Caco-2 (cell line): ENCODE data around the gene ARFGAP1. TPM values are rescaled to one million over a fixed set of nuclear protein-coding genes. Genes with fewer than 3 reads are reported as not detected.

ENCODE experiments used
- BruUV-seq: library from RNA; stranded (reverse); fragments of 400-500 nt; replicated peaks from 2 replicates; lab custom pipeline; 2021; lab: Mats Ljungman, UMichigan
- CTCF ChIA-PET: fragments of 300-600 bp; sonication (Branson Sonifier 250); formaldehyde crosslinking; loops from one replicate; lab custom pipeline; 2022; ENCODE audit warnings: antibody characterized with exemption; lab: Charles Lee
- POLR2A ChIA-PET: fragments of 300-600 bp; sonication (Branson Sonifier 250); formaldehyde crosslinking; loops from one replicate; lab custom pipeline; 2022; ENCODE audit warnings: antibody characterized with exemption; lab: Charles Lee
- DNase-seq, 2 experiments: peaks; one replicate each; pipeline versions ENCODE4 v3.0.0 to v3.0.0-alpha.2; 2020 to 2022
- H3K27me3 ChIP-seq: replicated peaks from 2 replicates; pipeline ENCODE4 v1.6.0; 2011; ENCODE audit warnings: low read length; ENCODE audit not compliant: control insufficient read depth, insufficient read depth
- H3K36me3 ChIP-seq: 2 replicates; pipeline ENCODE4 v1.5.1; 2011; ENCODE audit warnings: low read length; ENCODE audit not compliant: control insufficient read depth, insufficient read depth
- H3K4me1 ChIP-seq: fragments of 250-450 bp; sonication (Bioruptor Pico); 2 replicates; pipeline ENCODE4 v1.5.1; 2020; ENCODE audit warnings: mild to moderate bottlenecking
- H3K4me3 ChIP-seq: 2 replicates; pipeline ENCODE4 v1.5.1; 2011; ENCODE audit warnings: low read depth, mild to moderate bottlenecking, control low read depth, low read length
- H3K9me3 ChIP-seq: fragments of 250-450 bp; sonication (Bioruptor Pico); 2 replicates; pipeline ENCODE4 v1.5.1; 2020; ENCODE audit warnings: mild to moderate bottlenecking, moderate library complexity
- H3K27ac Mint-ChIP-seq: one replicate; pipeline ENCODE4 v1.8.0; 2022; ENCODE audit warnings: mixed read lengths; ENCODE audit not compliant: unreplicated experiment
- H3K27me3 Mint-ChIP-seq: one replicate; pipeline ENCODE4 v1.8.0; 2022; ENCODE audit warnings: mixed read lengths; ENCODE audit not compliant: insufficient read depth, unreplicated experiment
- H3K36me3 Mint-ChIP-seq: one replicate; pipeline ENCODE4 v1.8.0; 2022; ENCODE audit warnings: mild to moderate bottlenecking, mixed read lengths; ENCODE audit not compliant: insufficient read depth, unreplicated experiment
- H3K4me1 Mint-ChIP-seq: one replicate; pipeline ENCODE4 v1.8.0; 2022; ENCODE audit warnings: low read depth, mixed read lengths; ENCODE audit not compliant: unreplicated experiment
- H3K4me3 Mint-ChIP-seq: one replicate; pipeline ENCODE4 v1.8.0; 2022; ENCODE audit warnings: mild to moderate bottlenecking, moderate library complexity, mixed read lengths; ENCODE audit not compliant: unreplicated experiment
- H3K9me3 Mint-ChIP-seq: one replicate; pipeline ENCODE4 v1.8.0; 2022; ENCODE audit warnings: mixed read lengths; ENCODE audit not compliant: unreplicated experiment
- CTCF ChIP-seq, 2 experiments: fragments of 200-600 bp in 1 of 2; IDR thresholded peaks; 1 replicate in 1 of 2; 2 replicates in 1 of 2; pipeline versions ENCODE4 v1.5.1 to v1.8.0; 2011 to 2022; ENCODE audit warnings: antibody characterized with exemption in 1 of 2, control low read depth in 1 of 2, inconsistent platforms in 1 of 2, low read depth in 1 of 2, low read length in 1 of 2, mild to moderate bottlenecking in 1 of 2, moderate library complexity in 1 of 2; ENCODE audit not compliant: insufficient read depth in 1 of 2, severe bottlenecking in 1 of 2, unreplicated experiment in 1 of 2
- intact Hi-C: fragments of 100-400 bp; cut with micrococcal nuclease; formaldehyde crosslinking; loops from one replicate; pipeline ENCODE4 v1.10.0; 2022; ENCODE audit not compliant: unreplicated experiment
- total RNA-seq: library from RNA; stranded (reverse); gene quantifications from 2 replicates; pipeline ENCODE4 v1.2.3, GENCODE V29; 2022

ARFGAP1 gene
- total RNA-seq, 1 experiment from 2014 or later = 275 TPM

- no peak for DNase-seq
- Mint-ChIP-seq H3K36me3 (no peaks in the 10 kb centered on the region), H3K9me3 (no peaks in the 10 kb centered on the region), H3K4me3 (no peak overlapping the region), H3K4me1 (peaks cover 48% of the 10 kb centered on the region), H3K27me3 (no peaks in the 10 kb centered on the region), H3K27ac (no peak overlapping the region)
- peaks cover 2% of the 10 kb centered on the region; the same call in 1 of the 2 replicates for H3K36me3 ChIP-seq
- no peak for TF ChIP-seq CTCF (IDR thresholded peaks at IDR 0.05; ENCODE audit: insufficient read depth in 1 of 2, low read depth in 1 of 2, low read length in 1 of 2, severe bottlenecking in 1 of 2, unreplicated experiment in 1 of 2)
- BruUV-seq = no TSS peak
- intact Hi-C loops = no loop called here
- H3K4me3 ChIP-seq = no peak overlapping the region
- ChIA-PET CTCF (interaction anchor here (0.9 to 1.6 kb wide), 2 partner anchors 27 to 43 kb away, joined by 4 to 6 read pairs; no protein-coding TSS in a partner anchor), POLR2A (no interaction called here)
- H3K4me1 ChIP-seq = peaks cover 46% of the 10 kb centered on the region
- no peaks in the 10 kb centered on the region for H3K27me3 ChIP-seq
- H3K9me3 ChIP-seq = no peaks in the 10 kb centered on the region
Observed at GRCh38 chr20:63265891-63266515, 6.6 kb upstream of the ARFGAP1 start.

- Histone ChIP-seq H3K4me3 (no peak overlapping the region), H3K27me3 (no peaks in the 10 kb centered on the region), H3K9me3 (no peaks in the 10 kb centered on the region), H3K4me1 (peaks cover 33% of the 10 kb centered on the region), H3K36me3 (peaks cover 2% of the 10 kb centered on the region; the same call in 1 of the 2 replicates)
- POLR2A ChIA-PET = no interaction called here
- peak overlapping the region; percentile 36 for H3K27ac Mint-ChIP-seq
- H3K27me3 Mint-ChIP-seq = no peaks in the 10 kb centered on the region
- BruUV-seq = no TSS peak
- peaks cover 39% of the 10 kb centered on the region for H3K4me1 Mint-ChIP-seq
- TF ChIP-seq CTCF (IDR thresholded peaks at IDR 0.05; ENCODE audit: insufficient read depth in 1 of 2, low read depth in 1 of 2, low read length in 1 of 2, severe bottlenecking in 1 of 2, unreplicated experiment in 1 of 2) = no peak
- H3K9me3 Mint-ChIP-seq = no peaks in the 10 kb centered on the region
- peak; percentile 58 to 80 for DNase-seq
- no peaks in the 10 kb centered on the region for H3K36me3 Mint-ChIP-seq
- intact Hi-C loops = no loop called here
- CTCF ChIA-PET = no interaction called here
- no peak overlapping the region for H3K4me3 Mint-ChIP-seq
Observed at GRCh38 chr20:63267691-63268090, 4.9 kb upstream of the ARFGAP1 start.

GRCh38 chr20:63268256-63268655 lies 4.4 kb upstream of the ARFGAP1 start:
- CTCF ChIA-PET = interaction anchor here (0.9 to 1.3 kb wide), 2 partner anchors 34 to 45 kb away, joined by 3 to 6 read pairs; no protein-coding TSS in a partner anchor
- H3K4me3 Mint-ChIP-seq = no peak overlapping the region
- peaks cover 33% of the 10 kb centered on the region for H3K4me1 Mint-ChIP-seq
- H3K36me3 ChIP-seq = peaks cover 2% of the 10 kb centered on the region; the same call in 1 of the 2 replicates
- no peaks in the 10 kb centered on the region for H3K9me3 Mint-ChIP-seq
- peak overlapping the region; percentile 36 for H3K27ac Mint-ChIP-seq
- no peak for TF ChIP-seq CTCF (IDR thresholded peaks at IDR 0.05; ENCODE audit: insufficient read depth in 1 of 2, low read depth in 1 of 2, low read length in 1 of 2, severe bottlenecking in 1 of 2, unreplicated experiment in 1 of 2)
- no peaks in the 10 kb centered on the region for H3K27me3 ChIP-seq
- DNase-seq = no peak
- H3K4me3 ChIP-seq = no peak overlapping the region
- no peaks in the 10 kb centered on the region for H3K9me3 ChIP-seq
- intact Hi-C loops = no loop called here
- POLR2A ChIA-PET = no interaction called here
- H3K27me3 Mint-ChIP-seq = no peaks in the 10 kb centered on the region
- peaks cover 28% of the 10 kb centered on the region for H3K4me1 ChIP-seq
- H3K36me3 Mint-ChIP-seq = peaks cover 4% of the 10 kb centered on the region
- BruUV-seq = no TSS peak
